ENCODE measurements around the gene DCDC2B.

GRCh38 chr1:32256473-32257226 lies 47.8 kb downstream of the DCDC2B start:
- TF ChIP-seq CTCF (IDR thresholded peaks at IDR 0.05 in 8 of 11, conservative IDR thresholded peaks at IDR 0.05 in 3 of 11): no peak
- TF ChIP-seq POLR2A (IDR thresholded peaks at IDR 0.05): no peak
